ENCODE measurements around the gene FAM174C.

Gene FAM174C

GRCh38 chr19:1283917-1284292 is 8.6 kb downstream of the FAM174C start:
- in situ Hi-C loops (cut with MboI; ENCODE audit: low sequenced_read_pairs) = no loop called here

- in situ Hi-C loops (cut with MboI; ENCODE audit: low sequenced_read_pairs) = no loop called here
Measured at GRCh38 chr19:1284293-1284978, 9.1 kb downstream of the FAM174C start.

GRCh38 chr19:1284979-1285736 is 9.8 kb downstream of the FAM174C start:
- in situ Hi-C loops (cut with MboI; ENCODE audit: low sequenced_read_pairs) = no loop called here

- in situ Hi-C loops (cut with MboI; ENCODE audit: low sequenced_read_pairs) = no loop called here
Measured at GRCh38 chr19:1285737-1286360, 10.5 kb downstream of the FAM174C start, which contains the start of gene EFNA2. TSS of gene EFNA2 (plus strand) at chr19:1285873. CDS start at chr19:1286169, 296 bp downstream.

GRCh38 chr19:1286487-1287353 is 11.4 kb downstream of the FAM174C start:
- in situ Hi-C loops (cut with MboI; ENCODE audit: low sequenced_read_pairs) = no loop called here

- in situ Hi-C loops (cut with MboI; ENCODE audit: low sequenced_read_pairs) = no loop called here
Measured at GRCh38 chr19:1287354-1288225, 12.3 kb downstream of the FAM174C start.

- in situ Hi-C loops (cut with MboI; ENCODE audit: low sequenced_read_pairs) = no loop called here
Measured at GRCh38 chr19:1288226-1288612, 12.9 kb downstream of the FAM174C start.

GRCh38 chr19:1288833-1289685 is 13.7 kb downstream of the FAM174C start:
- in situ Hi-C loops (cut with MboI; ENCODE audit: low sequenced_read_pairs) = no loop called here

- in situ Hi-C loops (cut with MboI; ENCODE audit: low sequenced_read_pairs) = no loop called here
Measured at GRCh38 chr19:1289686-1290025, 14.3 kb downstream of the FAM174C start.

GRCh38 chr19:1290196-1290702 is 14.9 kb downstream of the FAM174C start:
- in situ Hi-C loops (cut with MboI; ENCODE audit: low sequenced_read_pairs) = no loop called here

- in situ Hi-C loops (cut with MboI; ENCODE audit: low sequenced_read_pairs) = no loop called here
Measured at GRCh38 chr19:1290703-1291651, 15.6 kb downstream of the FAM174C start.

- in situ Hi-C loops (cut with MboI; ENCODE audit: low sequenced_read_pairs) = no loop called here
Measured at GRCh38 chr19:1291761-1292418, 16.6 kb downstream of the FAM174C start.

- in situ Hi-C loops (cut with MboI; ENCODE audit: low sequenced_read_pairs) = no loop called here
Measured at GRCh38 chr19:1292419-1293151, 17.3 kb downstream of the FAM174C start.

- in situ Hi-C loops (cut with MboI; ENCODE audit: low sequenced_read_pairs) = no loop called here
Measured at GRCh38 chr19:1293782-1294604, 18.7 kb downstream of the FAM174C start.

GRCh38 chr19:1294688-1295087 is 19.4 kb downstream of the FAM174C start:
- in situ Hi-C loops (cut with MboI; ENCODE audit: low sequenced_read_pairs) = no loop called here

Data from HL-60/S4 treated with retinoic acid at 250 ng/mL for 4 days and 3 days (cell line).